ENCODE results near the gene XRN1. TPM values are rescaled to one million over a fixed set of nuclear protein-coding genes. Genes with fewer than 3 reads are reported as not detected.

Gene XRN1
- total and polyA plus RNA-seq, 10 donors = 5.3 to 87.5 (median 76.9) TPM

DNA sequence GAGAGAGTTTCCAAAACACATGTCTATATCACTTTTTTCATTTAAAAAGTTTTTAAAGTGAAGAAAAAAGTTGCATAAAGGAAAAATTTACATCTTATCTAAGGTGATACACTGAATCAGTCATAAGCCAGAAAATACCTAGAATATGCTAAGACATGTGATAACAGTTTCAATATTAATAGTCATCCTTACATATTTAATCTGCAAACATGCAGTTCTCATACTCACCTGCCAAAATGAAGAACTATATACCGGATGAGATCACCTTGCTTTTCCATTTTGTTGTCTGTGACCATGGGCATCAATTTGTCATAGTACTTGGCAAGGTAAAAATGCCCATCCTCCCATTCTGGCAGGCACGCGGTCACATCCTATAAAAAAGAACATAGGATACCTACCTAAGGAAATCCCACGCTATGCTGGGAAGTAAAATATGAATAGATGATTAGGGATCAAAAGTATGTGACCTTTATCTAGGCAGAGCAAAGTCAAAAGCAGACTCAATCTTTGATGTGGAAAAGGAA, 37.1 kb upstream of the XRN1 start:
- Histone ChIP-seq H3K4me3 (no peak overlapping the region), H3K27me3 (replicated peaks in 1 of 7) (no peaks in the 10 kb centered on the region), H3K36me3 (peaks cover 2 to 100% (median 79%) of the 10 kb centered on the region in 6 donors), H3K9me3 (peaks cover 0 to 31% (median 23%) of the 10 kb centered on the region in 8 donors), H3K27ac (no peak overlapping the region), H3K4me1 (no peaks in the 10 kb centered on the region)
- DNase-seq = no peak
- intact Hi-C loops (cut with DNase I; ENCODE audit: low total_unique reads) = no loop called here
- 95 to 99% (median 96%) methylated on average over 4 of the region's 4 CpGs for WGBS, 5 donors
- TF ChIP-seq, protein P1, sequence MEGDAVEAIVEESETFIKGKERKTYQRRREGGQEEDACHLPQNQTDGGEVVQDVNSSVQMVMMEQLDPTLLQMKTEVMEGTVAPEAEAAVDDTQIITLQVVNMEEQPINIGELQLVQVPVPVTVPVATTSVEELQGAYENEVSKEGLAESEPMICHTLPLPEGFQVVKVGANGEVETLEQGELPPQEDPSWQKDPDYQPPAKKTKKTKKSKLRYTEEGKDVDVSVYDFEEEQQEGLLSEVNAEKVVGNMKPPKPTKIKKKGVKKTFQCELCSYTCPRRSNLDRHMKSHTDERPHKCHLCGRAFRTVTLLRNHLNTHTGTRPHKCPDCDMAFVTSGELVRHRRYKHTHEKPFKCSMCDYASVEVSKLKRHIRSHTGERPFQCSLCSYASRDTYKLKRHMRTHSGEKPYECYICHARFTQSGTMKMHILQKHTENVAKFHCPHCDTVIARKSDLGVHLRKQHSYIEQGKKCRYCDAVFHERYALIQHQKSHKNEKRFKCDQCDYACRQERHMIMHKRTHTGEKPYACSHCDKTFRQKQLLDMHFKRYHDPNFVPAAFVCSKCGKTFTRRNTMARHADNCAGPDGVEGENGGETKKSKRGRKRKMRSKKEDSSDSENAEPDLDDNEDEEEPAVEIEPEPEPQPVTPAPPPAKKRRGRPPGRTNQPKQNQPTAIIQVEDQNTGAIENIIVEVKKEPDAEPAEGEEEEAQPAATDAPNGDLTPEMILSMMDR (IDR thresholded peaks at IDR 0.05 in 8 of 11, conservative IDR thresholded peaks at IDR 0.05 in 3 of 11) = no peak
- TF ChIP-seq POLR2A (IDR thresholded peaks at IDR 0.05) (no peak), POLR2AphosphoS5 (IDR thresholded peaks at IDR 0.05) (no peak)

DNA sequence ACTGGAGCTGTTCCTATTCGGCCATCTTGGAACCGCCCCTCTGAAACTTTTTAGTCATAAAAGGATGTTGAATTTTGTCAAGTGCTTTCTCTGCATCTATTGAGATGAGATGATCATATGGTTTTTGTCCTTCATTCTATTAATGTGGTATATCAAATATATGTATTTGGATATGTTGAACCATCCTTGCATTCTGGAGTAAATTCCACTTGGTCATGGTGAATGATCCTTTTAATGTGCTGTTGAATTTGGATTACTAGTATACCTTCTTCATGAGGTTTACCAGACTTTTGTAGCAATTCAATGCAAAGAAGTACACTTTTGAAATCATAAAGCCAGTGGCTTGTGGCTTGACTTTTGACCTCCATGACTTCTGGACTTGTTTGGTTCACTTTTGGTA, 33.4 kb upstream of the XRN1 start:
- intact Hi-C loops (cut with DNase I; ENCODE audit: low total_unique reads) = no loop called here
- no peaks in the 10 kb centered on the region for H3K4me1 ChIP-seq
- H3K36me3 ChIP-seq = peaks cover 0 to 63% (median 56%) of the 10 kb centered on the region in 6 donors
- no peak overlapping the region for H3K27ac ChIP-seq
- 97 to 100% (median 97%) methylated on average over 2 of the region's 2 CpGs for WGBS, 5 donors
- TF ChIP-seq POLR2AphosphoS5 (IDR thresholded peaks at IDR 0.05) (no peak), POLR2A (IDR thresholded peaks at IDR 0.05) (no peak)
- TF ChIP-seq, protein P1 (IDR thresholded peaks at IDR 0.05 in 8 of 11, conservative IDR thresholded peaks at IDR 0.05 in 3 of 11) = no peak
- H3K27me3 ChIP-seq (replicated peaks in 1 of 7) = no peaks in the 10 kb centered on the region
- H3K9me3 ChIP-seq = peaks cover 0 to 39% (median 27%) of the 10 kb centered on the region in 8 donors
- no peak overlapping the region for H3K4me3 ChIP-seq
- no peak for DNase-seq

DNA sequence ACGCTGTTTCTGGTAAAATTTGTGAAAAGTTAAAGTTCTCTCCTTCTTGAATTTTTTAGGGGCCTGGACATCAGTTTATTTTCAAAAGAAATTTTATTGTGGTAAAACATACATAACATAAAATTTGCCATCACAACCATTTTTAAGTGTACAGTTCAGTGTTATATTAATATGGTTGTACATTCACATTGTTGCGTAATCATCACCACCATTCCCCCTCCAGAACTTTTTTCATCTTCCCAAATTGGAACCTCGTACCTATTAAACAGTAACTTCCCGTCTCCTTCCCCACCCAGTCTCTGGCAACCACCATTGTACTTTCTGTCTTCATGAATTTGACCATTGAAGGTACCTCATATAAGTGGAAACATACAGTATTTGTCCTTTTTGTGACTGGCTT, 23.0 kb upstream of the XRN1 start:
- Histone ChIP-seq H3K27me3 (replicated peaks in 1 of 7) (no peaks in the 10 kb centered on the region), H3K4me1 (no peaks in the 10 kb centered on the region), H3K9me3 (peaks cover 0 to 22% (median 13%) of the 10 kb centered on the region in 8 donors), H3K36me3 (peaks cover 0 to 43% (median 1%) of the 10 kb centered on the region in 6 donors), H3K4me3 (no peak overlapping the region), H3K27ac (no peak overlapping the region)
- intact Hi-C loops (cut with DNase I; ENCODE audit: low total_unique reads) = no loop called here
- DNase-seq = no peak
- TF ChIP-seq, protein P1 (IDR thresholded peaks at IDR 0.05 in 8 of 11, conservative IDR thresholded peaks at IDR 0.05 in 3 of 11) = no peak
- 89 to 97% (median 94%) methylated on average over 4 of the region's 4 CpGs for WGBS, 5 donors

DNA sequence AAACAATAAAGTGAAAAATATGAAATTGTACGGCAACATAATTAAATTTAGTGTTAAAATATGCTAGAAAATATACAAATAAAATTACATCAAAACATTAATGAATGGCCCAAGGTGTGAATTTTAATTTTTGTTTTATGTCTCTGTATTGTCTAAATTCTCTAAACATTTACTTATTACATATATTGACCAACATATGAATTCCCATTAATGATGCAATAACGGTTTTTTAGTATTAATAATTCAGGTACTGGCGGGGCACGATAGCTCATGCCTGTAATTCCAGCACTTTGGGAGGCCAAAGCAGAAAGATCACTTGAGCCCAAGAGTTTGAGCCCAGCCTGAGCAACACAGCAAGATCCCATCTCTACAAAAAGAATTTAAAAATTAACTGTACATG, 20.6 kb upstream of the XRN1 start:
- 96 to 99% (median 98%) methylated on average over 4 of the region's 4 CpGs for WGBS, 5 donors
- peaks cover 0 to 6% (median 3%) of the 10 kb centered on the region in 8 donors for H3K9me3 ChIP-seq
- no peak for DNase-seq
- H3K4me1 ChIP-seq = no peaks in the 10 kb centered on the region
- no peak overlapping the region for H3K27ac ChIP-seq
- TF ChIP-seq POLR2AphosphoS5 (IDR thresholded peaks at IDR 0.05) (no peak), POLR2A (IDR thresholded peaks at IDR 0.05) (no peak)
- TF ChIP-seq, protein P1 (IDR thresholded peaks at IDR 0.05 in 8 of 11, conservative IDR thresholded peaks at IDR 0.05 in 3 of 11) = no peak
- H3K27me3 ChIP-seq (replicated peaks in 1 of 7) = no peaks in the 10 kb centered on the region
- no peak overlapping the region for H3K4me3 ChIP-seq
- H3K36me3 ChIP-seq = peaks cover 0 to 62% (median 6%) of the 10 kb centered on the region in 6 donors
- intact Hi-C loops (cut with DNase I; ENCODE audit: low total_unique reads) = no loop called here

Data from spleen (tissue), 11 donors.